GM12878 (cell line): ENCODE measurements around the gene TMEM214. TPM values are rescaled to one million over a fixed set of nuclear protein-coding genes. Genes with fewer than 3 reads are reported as not detected.

Source experiments
- ATF7 ChIP-seq: fragments of 450-650 bp; IDR thresholded peaks from 2 replicates; pipeline ENCODE4 v1.6.1; 2016; ENCODE audit warnings: low read depth, mild to moderate bottlenecking
- CBX5 ChIP-seq: sonication (generic); IDR thresholded peaks from 2 replicates; pipeline ENCODE4 v1.6.1; 2016; ENCODE audit warnings: low read depth, moderate library complexity, mild to moderate bottlenecking, inconsistent platforms
- CHD4 ChIP-seq: fragments of 200-600 bp; sonication (generic); IDR thresholded peaks from 2 replicates; pipeline ENCODE4 v1.6.1; 2016; ENCODE audit warnings: mild to moderate bottlenecking
- E2F8 ChIP-seq: fragments of 450-650 bp; IDR thresholded peaks from 2 replicates; pipeline ENCODE4 v1.6.1; 2018; ENCODE audit warnings: mild to moderate bottlenecking, low read depth, moderate library complexity; ENCODE audit not compliant: partially characterized antibody
- ETV6 ChIP-seq, 2 experiments: fragments of 450-650 bp in 1 of 2; IDR thresholded peaks in 1 of 2; conservative IDR thresholded peaks in 1 of 2; 2 replicates each; pipeline ENCODE4 v1.6.1; 2014; ENCODE audit warnings: antibody characterized with exemption in 1 of 2, borderline replicate concordance in 1 of 2, low read depth in 1 of 2, mild to moderate bottlenecking in 1 of 2, moderate library complexity in 1 of 2
- GABPA ChIP-seq: IDR thresholded peaks from 2 replicates; pipeline ENCODE4 v1.6.1; 2014; ENCODE audit warnings: antibody characterized with exemption, low read depth, mild to moderate bottlenecking, inconsistent platforms
- HCFC1 ChIP-seq: fragments of 150-350 bp; IDR thresholded peaks from 2 replicates; pipeline ENCODE4 v1.6.1; 2014; ENCODE audit warnings: low read length
- JUNB ChIP-seq: IDR thresholded peaks from 2 replicates; pipeline ENCODE4 v1.6.1; 2016; ENCODE audit warnings: antibody characterized with exemption, mild to moderate bottlenecking
- KAT2A ChIP-seq: conservative IDR thresholded peaks from 2 replicates; pipeline ENCODE4 v1.6.1; 2011; ENCODE audit warnings: low read depth, low read length; ENCODE audit not compliant: control insufficient read depth
- MEF2B ChIP-seq: fragments of 450-650 bp; IDR thresholded peaks from 2 replicates; pipeline ENCODE4 v1.6.1; 2018; ENCODE audit warnings: mild to moderate bottlenecking, moderate library complexity; ENCODE audit not compliant: partially characterized antibody, poor library complexity, severe bottlenecking
- MYC ChIP-seq: IDR thresholded peaks from 2 replicates; pipeline ENCODE4 v1.6.1; 2011; ENCODE audit warnings: mild to moderate bottlenecking, low read length, moderate library complexity, inconsistent platforms; ENCODE audit not compliant: insufficient read depth, insufficient replicate concordance, insufficient read length, severe bottlenecking
- NR2C1 ChIP-seq: fragments of 450-650 bp; IDR thresholded peaks from 2 replicates; pipeline ENCODE4 v1.6.1; 2017; ENCODE audit warnings: antibody characterized with exemption, mild to moderate bottlenecking, moderate library complexity
- POLR2A ChIP-seq: IDR thresholded peaks from 2 replicates; pipeline ENCODE4 v1.6.1; 2011; ENCODE audit warnings: low read depth, mild to moderate bottlenecking, low read length
- POLR2AphosphoS2 ChIP-seq: IDR thresholded peaks from 2 replicates; pipeline ENCODE4 v1.6.1; 2011; ENCODE audit warnings: low read depth, mild to moderate bottlenecking, low read length, improper control_type of control experiment, moderate library complexity
- POU2F2 ChIP-seq: IDR thresholded peaks from 3 replicates; pipeline ENCODE4 v1.6.1; 2011; ENCODE audit warnings: low read depth, mild to moderate bottlenecking, low read length, borderline replicate concordance
- RCOR1 ChIP-seq: conservative IDR thresholded peaks from 2 replicates; pipeline ENCODE4 v1.6.1; 2012; ENCODE audit warnings: low read depth, low read length, improper control_type of control experiment
- RUNX3 ChIP-seq: IDR thresholded peaks from 2 replicates; pipeline ENCODE4 v1.6.1; 2012; ENCODE audit warnings: low read length, inconsistent platforms
- STAT1 ChIP-seq: fragments of 450-650 bp; conservative IDR thresholded peaks from 2 replicates; pipeline ENCODE4 v1.6.1; 2014; ENCODE audit warnings: antibody characterized with exemption, mild to moderate bottlenecking
- SUPT20H ChIP-seq: IDR thresholded peaks from 2 replicates; pipeline ENCODE4 v1.6.1; 2011; ENCODE audit warnings: low read depth, mild to moderate bottlenecking, low read length, moderate library complexity, borderline replicate concordance; ENCODE audit not compliant: control insufficient read depth
- TCF7 ChIP-seq: IDR thresholded peaks from 2 replicates; pipeline ENCODE4 v1.6.1; 2014; ENCODE audit warnings: antibody characterized with exemption, borderline replicate concordance
- ZBED1 ChIP-seq: IDR thresholded peaks from 2 replicates; pipeline ENCODE4 v1.6.1; 2016; ENCODE audit warnings: borderline replicate concordance
- ZNF207 ChIP-seq: fragments of 450-650 bp; IDR thresholded peaks from 2 replicates; pipeline ENCODE4 v1.6.1; 2014; ENCODE audit warnings: antibody characterized with exemption, mild to moderate bottlenecking, borderline replicate concordance
- polyA plus RNA-seq, 11 experiments: library from polyadenylated mRNA; depleted of rRNA in 4 of 11; unstranded in 6 of 11; stranded (reverse) in 5 of 11; fragments of >200 nt; fragmentation: Nextera tagmentation in 4 of 11; fragmentation: Illumina TruSeq in 1 of 11; extraction: Ambion mirVana in 4 of 11; extraction: Trizol in 1 of 11; gene quantifications; 1 replicate in 1 of 11; 2 replicates in 10 of 11; pipeline versions ENCODE4 v1.2.1 to v1.2.3, GENCODE V29; 2011 to 2016; ENCODE audit warnings: inconsistent platforms in 2 of 11, missing spikeins in 2 of 11, low read depth in 1 of 11
- total RNA-seq, 4 experiments: library from RNA; depleted of rRNA in 3 of 4; stranded (reverse); fragments of >200 nt in 3 of 4; fragmentation: Illumina TruSeq in 1 of 4; extraction: Trizol in 1 of 4; gene quantifications; 2 replicates each; pipeline versions ENCODE4 v1.2.1 to v1.2.3, GENCODE V29; 2013 to 2021
- TF ChIP-seq, protein P1 (sequence below): fragments of 450-650 bp; IDR thresholded peaks from 2 replicates; pipeline ENCODE4 v1.6.1; 2017; ENCODE audit warnings: mild to moderate bottlenecking, moderate library complexity
- TF ChIP-seq, protein P2 (sequence below): fragments of 450-650 bp; IDR thresholded peaks from 2 replicates; pipeline ENCODE4 v1.6.1; 2017; ENCODE audit warnings: mild to moderate bottlenecking

Gene TMEM214
- total and polyA plus RNA-seq, 10 of the 15 experiments (the other 5 are each of a cell fraction or from before 2014, with no cell fraction given): 10.4 to 79.2 (median 45.0) TPM

GRCh38 chr2:27042159-27042661, 9.4 kb downstream of the TMEM214 start (continued):
- peak; percentile 13 for TF ChIP-seq E2F8
- peak; percentile 50; the same call in 1 of the 2 replicates for TF ChIP-seq ZBED1
- no peak for TF ChIP-seq RUNX3
- TF ChIP-seq STAT1: no peak
- no peak for TF ChIP-seq CHD4
- TF ChIP-seq, protein P1, sequence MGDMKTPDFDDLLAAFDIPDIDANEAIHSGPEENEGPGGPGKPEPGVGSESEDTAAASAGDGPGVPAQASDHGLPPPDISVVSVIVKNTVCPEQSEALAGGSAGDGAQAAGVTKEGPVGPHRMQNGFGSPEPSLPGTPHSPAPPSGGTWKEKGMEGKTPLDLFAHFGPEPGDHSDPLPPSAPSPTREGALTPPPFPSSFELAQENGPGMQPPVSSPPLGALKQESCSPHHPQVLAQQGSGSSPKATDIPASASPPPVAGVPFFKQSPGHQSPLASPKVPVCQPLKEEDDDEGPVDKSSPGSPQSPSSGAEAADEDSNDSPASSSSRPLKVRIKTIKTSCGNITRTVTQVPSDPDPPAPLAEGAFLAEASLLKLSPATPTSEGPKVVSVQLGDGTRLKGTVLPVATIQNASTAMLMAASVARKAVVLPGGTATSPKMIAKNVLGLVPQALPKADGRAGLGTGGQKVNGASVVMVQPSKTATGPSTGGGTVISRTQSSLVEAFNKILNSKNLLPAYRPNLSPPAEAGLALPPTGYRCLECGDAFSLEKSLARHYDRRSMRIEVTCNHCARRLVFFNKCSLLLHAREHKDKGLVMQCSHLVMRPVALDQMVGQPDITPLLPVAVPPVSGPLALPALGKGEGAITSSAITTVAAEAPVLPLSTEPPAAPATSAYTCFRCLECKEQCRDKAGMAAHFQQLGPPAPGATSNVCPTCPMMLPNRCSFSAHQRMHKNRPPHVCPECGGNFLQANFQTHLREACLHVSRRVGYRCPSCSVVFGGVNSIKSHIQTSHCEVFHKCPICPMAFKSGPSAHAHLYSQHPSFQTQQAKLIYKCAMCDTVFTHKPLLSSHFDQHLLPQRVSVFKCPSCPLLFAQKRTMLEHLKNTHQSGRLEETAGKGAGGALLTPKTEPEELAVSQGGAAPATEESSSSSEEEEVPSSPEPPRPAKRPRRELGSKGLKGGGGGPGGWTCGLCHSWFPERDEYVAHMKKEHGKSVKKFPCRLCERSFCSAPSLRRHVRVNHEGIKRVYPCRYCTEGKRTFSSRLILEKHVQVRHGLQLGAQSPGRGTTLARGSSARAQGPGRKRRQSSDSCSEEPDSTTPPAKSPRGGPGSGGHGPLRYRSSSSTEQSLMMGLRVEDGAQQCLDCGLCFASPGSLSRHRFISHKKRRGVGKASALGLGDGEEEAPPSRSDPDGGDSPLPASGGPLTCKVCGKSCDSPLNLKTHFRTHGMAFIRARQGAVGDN: peak; percentile 11; the same call in 1 of the 2 replicates
- no peak for TF ChIP-seq TCF7
- no peak; a peak in 1 of 4 replicates for TF ChIP-seq ETV6 (conservative IDR thresholded peaks at IDR 0.05 in 1 of 2, IDR thresholded peaks at IDR 0.05 in 1 of 2; ENCODE audit: borderline replicate concordance in 1 of 2, low read depth in 1 of 2)
- no peak for TF ChIP-seq RCOR1
- TF ChIP-seq POLR2A: peak; percentile 48; the same call in 1 of the 2 replicates
- TF ChIP-seq POLR2AphosphoS2: no peak
- TF ChIP-seq GABPA: no peak
- no peak for TF ChIP-seq NR2C1
- TF ChIP-seq MYC: no peak
- no peak for TF ChIP-seq HCFC1
- no peak for TF ChIP-seq ZNF207
- peak; percentile 61 for TF ChIP-seq MEF2B
- no peak for TF ChIP-seq SUPT20H
- TF ChIP-seq KAT2A: no peak
- TF ChIP-seq, protein P2, sequence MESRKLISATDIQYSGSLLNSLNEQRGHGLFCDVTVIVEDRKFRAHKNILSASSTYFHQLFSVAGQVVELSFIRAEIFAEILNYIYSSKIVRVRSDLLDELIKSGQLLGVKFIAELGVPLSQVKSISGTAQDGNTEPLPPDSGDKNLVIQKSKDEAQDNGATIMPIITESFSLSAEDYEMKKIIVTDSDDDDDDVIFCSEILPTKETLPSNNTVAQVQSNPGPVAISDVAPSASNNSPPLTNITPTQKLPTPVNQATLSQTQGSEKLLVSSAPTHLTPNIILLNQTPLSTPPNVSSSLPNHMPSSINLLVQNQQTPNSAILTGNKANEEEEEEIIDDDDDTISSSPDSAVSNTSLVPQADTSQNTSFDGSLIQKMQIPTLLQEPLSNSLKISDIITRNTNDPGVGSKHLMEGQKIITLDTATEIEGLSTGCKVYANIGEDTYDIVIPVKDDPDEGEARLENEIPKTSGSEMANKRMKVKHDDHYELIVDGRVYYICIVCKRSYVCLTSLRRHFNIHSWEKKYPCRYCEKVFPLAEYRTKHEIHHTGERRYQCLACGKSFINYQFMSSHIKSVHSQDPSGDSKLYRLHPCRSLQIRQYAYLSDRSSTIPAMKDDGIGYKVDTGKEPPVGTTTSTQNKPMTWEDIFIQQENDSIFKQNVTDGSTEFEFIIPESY: no peak
- no peak for TF ChIP-seq JUNB
- TF ChIP-seq ATF7: peak; percentile 84
- no peak for TF ChIP-seq POU2F2
- TF ChIP-seq CBX5: no peak
